Transverse colon (tissue), 4 donors: Measurements from ENCODE around the gene OSTN. TPM values are rescaled to one million over a fixed set of nuclear protein-coding genes. Genes with fewer than 3 reads are reported as not detected.

Experiments used
- DNase-seq: peaks from one replicate; pipeline ENCODE4 v3.0.0-alpha.2; 2019
- H3K27ac ChIP-seq, 4 donors: fragments of 200-600 bp; sonication (generic); 2 replicates each; pipeline ENCODE4 v1.5.1; 2016 to 2018; ENCODE audit warnings: inconsistent platforms in 4 of 4
- H3K27me3 ChIP-seq: fragments of 200-600 bp; sonication (generic); 2 replicates; pipeline ENCODE4 v1.5.1; 2017; ENCODE audit warnings: inconsistent platforms
- H3K36me3 ChIP-seq, 4 donors: fragments of 200-600 bp; sonication (generic); 2 replicates each; pipeline ENCODE4 v1.5.1; 2017 to 2019; ENCODE audit warnings: inconsistent platforms in 4 of 4
- H3K4me1 ChIP-seq, 4 donors: fragments of 200-600 bp; sonication (generic); 2 replicates each; pipeline ENCODE4 v1.5.1; 2017 to 2020; ENCODE audit warnings: inconsistent platforms in 4 of 4
- H3K4me3 ChIP-seq, 4 donors: fragments of 200-600 bp; sonication (generic); 1 replicate in 1 of 4; 2 replicates in 3 of 4; pipeline versions ENCODE4 v1.5.1 to v1.6.1; 2017 to 2019; ENCODE audit warnings: inconsistent platforms in 4 of 4
- H3K9me3 ChIP-seq, 2 donors: fragments of 200-600 bp; sonication (generic); 2 replicates each; pipeline ENCODE4 v1.5.1; 2017 to 2019; ENCODE audit warnings: inconsistent platforms in 2 of 2
- EP300 ChIP-seq: sonication (generic); formaldehyde crosslinking; IDR thresholded peaks from one replicate; pipeline ENCODE4 v1.6.1; 2017; ENCODE audit warnings: antibody characterized with exemption, low read depth
- POLR2A ChIP-seq: fragments of 450-650 bp; IDR thresholded peaks from one replicate; pipeline ENCODE4 v1.6.1; 2016; ENCODE audit warnings: antibody characterized with exemption, mild to moderate bottlenecking, moderate library complexity
- POLR2AphosphoS5 ChIP-seq, 3 donors: sonication (generic); formaldehyde crosslinking; IDR thresholded peaks; one replicate each; pipeline ENCODE4 v1.6.1; 2016; ENCODE audit warnings: antibody characterized with exemption in 3 of 3
- WGBS, 2 donors: methylation state at CpG; one replicate each; pipeline ENCODE4 v1.1.5; 2018; ENCODE audit warnings: low coverage in 1 of 2; 5-methylcytosine and 5-hydroxymethylcytosine counted together
- in situ Hi-C, 4 donors: fragments of 200-750 bp; cut with MboI; loops; one replicate each; pipeline versions ENCODE4 v1.15.0 to v1.15.1; 2017; ENCODE audit warnings: low sequenced_read_pairs in 3 of 4, low pct_ligation_motif_present in 1 of 4, low pct_unique_long_range_greater_than_20kb in 1 of 4
- intact Hi-C: fragments of 100-400 bp; cut with DNase I; formaldehyde crosslinking; loops from one replicate; pipeline ENCODE4 v1.15.1; 2023; ENCODE audit warnings: low total_unique reads
- total RNA-seq, 4 donors: library from RNA; depleted of rRNA; stranded (reverse); fragments of >200 nt; gene quantifications; one replicate each; pipeline ENCODE4 v1.1.0, GENCODE V29; 2016
- TF ChIP-seq, protein P1 (sequence below), 5 experiments: fragments of 200-600 bp in 3 of 5; fragments of 450-650 bp in 2 of 5; sonication (generic) in 3 of 5; IDR thresholded peaks; 1 replicate in 2 of 5; 2 replicates in 3 of 5; pipeline ENCODE4 v1.5.1; 2016 to 2017; ENCODE audit warnings: antibody characterized with exemption in 5 of 5, inconsistent platforms in 3 of 5, mild to moderate bottlenecking in 2 of 5, moderate library complexity in 1 of 5

The OSTN gene
- total RNA-seq, 4 donors from 2014 or later = 0.14 to 0.16 TPM; not detected in 2

DNA sequence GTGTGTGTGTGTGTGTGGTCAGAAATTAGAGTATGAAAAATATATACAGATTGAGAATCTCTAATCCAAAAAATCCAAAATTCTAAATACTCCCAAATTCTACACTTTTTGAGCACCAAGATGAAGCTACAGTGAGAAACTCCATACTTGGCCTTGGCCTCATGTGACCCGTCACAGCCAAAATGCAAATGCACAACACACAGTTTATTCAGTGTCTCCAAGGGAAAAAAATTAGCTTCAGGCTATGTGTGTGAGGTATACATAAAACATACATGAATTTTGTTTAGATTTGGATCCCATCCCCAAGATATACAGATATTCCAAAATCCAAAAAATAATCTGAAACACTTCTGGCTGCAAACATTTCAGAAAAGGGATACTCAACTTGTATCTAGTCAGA is 33.2 kb upstream of the OSTN start:
- Histone ChIP-seq H3K27me3 (no peaks in the 10 kb centered on the region), H3K9me3 (no peaks in the 10 kb centered on the region), H3K4me3 (no peak overlapping the region), H3K27ac (no peak overlapping the region), H3K36me3 (no peaks in the 10 kb centered on the region), H3K4me1 (no peaks in the 10 kb centered on the region)
- in situ Hi-C loops (no loop called here), intact Hi-C loops (no loop called here)
- TF ChIP-seq EP300 (no peak), POLR2AphosphoS5 (IDR thresholded peaks at IDR 0.05) (no peak), POLR2A (no peak)
- TF ChIP-seq, protein P1, sequence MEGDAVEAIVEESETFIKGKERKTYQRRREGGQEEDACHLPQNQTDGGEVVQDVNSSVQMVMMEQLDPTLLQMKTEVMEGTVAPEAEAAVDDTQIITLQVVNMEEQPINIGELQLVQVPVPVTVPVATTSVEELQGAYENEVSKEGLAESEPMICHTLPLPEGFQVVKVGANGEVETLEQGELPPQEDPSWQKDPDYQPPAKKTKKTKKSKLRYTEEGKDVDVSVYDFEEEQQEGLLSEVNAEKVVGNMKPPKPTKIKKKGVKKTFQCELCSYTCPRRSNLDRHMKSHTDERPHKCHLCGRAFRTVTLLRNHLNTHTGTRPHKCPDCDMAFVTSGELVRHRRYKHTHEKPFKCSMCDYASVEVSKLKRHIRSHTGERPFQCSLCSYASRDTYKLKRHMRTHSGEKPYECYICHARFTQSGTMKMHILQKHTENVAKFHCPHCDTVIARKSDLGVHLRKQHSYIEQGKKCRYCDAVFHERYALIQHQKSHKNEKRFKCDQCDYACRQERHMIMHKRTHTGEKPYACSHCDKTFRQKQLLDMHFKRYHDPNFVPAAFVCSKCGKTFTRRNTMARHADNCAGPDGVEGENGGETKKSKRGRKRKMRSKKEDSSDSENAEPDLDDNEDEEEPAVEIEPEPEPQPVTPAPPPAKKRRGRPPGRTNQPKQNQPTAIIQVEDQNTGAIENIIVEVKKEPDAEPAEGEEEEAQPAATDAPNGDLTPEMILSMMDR (IDR thresholded peaks at IDR 0.05) = no peak
- 100% methylated on average over 1 of the region's 1 CpG; no CpG with 5 or more reads in 1 of the 2 donors for WGBS, 2 donors
- no peak for DNase-seq

DNA sequence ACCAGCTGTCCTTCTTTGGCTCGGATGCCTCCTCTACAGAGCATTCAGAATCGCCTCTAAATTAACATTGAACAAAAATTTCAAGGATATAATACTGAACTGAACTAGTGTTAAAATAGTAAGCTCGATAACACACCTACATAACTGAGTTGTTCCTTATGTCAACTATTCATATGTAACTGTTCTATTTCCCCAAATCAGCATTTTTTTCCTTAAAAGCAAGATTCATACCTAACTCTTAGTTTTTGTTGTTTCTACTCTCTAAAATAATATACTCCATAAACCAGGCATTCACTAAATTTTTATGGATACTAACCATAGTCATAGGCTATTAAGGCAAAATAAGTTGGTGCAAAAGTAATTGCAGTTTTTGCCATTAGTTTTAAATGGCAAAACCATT is 32.7 kb upstream of the OSTN start:
- in situ Hi-C loops (no loop called here), intact Hi-C loops (no loop called here)
- Histone ChIP-seq H3K27me3 (no peaks in the 10 kb centered on the region), H3K4me3 (no peak overlapping the region), H3K36me3 (no peaks in the 10 kb centered on the region), H3K4me1 (no peaks in the 10 kb centered on the region), H3K9me3 (no peaks in the 10 kb centered on the region), H3K27ac (no peak overlapping the region)
- TF ChIP-seq EP300 (no peak), POLR2AphosphoS5 (IDR thresholded peaks at IDR 0.05) (no peak), POLR2A (no peak)
- TF ChIP-seq, protein P1 (IDR thresholded peaks at IDR 0.05) = no peak
- 83 to 86% methylated on average over 3 of the region's 3 CpGs for WGBS, 2 donors
- DNase-seq = no peak

GRCh38 chr3:191169566-191169965 is 29.5 kb upstream of the OSTN start:
- H3K4me1 ChIP-seq = no peaks in the 10 kb centered on the region
- no peaks in the 10 kb centered on the region for H3K9me3 ChIP-seq
- TF ChIP-seq, protein P1 (IDR thresholded peaks at IDR 0.05) = no peak
- no peak for TF ChIP-seq POLR2A
- no peak for TF ChIP-seq POLR2AphosphoS5 (IDR thresholded peaks at IDR 0.05)
- no peak for TF ChIP-seq EP300
- H3K27me3 ChIP-seq = no peaks in the 10 kb centered on the region
- H3K27ac ChIP-seq = no peak overlapping the region
- intact Hi-C loops = no loop called here
- H3K36me3 ChIP-seq = no peaks in the 10 kb centered on the region
- in situ Hi-C loops = no loop called here
- no peak overlapping the region for H3K4me3 ChIP-seq
- no peak for DNase-seq

DNA sequence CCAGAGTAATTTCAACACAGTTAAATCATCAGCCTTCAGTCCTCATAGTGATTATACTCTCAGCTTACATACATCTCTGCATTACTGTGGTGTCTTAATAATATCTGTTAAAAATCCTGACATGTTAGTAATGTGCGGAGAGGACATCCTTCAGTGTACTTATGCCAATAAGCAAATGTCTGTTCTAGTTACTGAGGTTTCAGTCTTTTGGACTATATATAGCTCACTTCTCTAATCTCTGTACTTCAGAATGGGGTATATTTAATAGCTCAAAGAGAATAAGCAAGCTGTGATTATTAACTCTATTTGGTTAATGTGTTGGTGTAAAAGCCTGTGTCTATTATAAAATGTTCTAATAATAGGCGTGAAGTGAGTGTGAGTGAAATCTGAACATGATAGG is 28.9 kb upstream of the OSTN start:
- no peak for DNase-seq
- Histone ChIP-seq H3K4me1 (no peaks in the 10 kb centered on the region), H3K4me3 (no peak overlapping the region), H3K27me3 (no peaks in the 10 kb centered on the region), H3K27ac (no peak overlapping the region), H3K9me3 (no peaks in the 10 kb centered on the region), H3K36me3 (no peaks in the 10 kb centered on the region)
- intact Hi-C loops (no loop called here), in situ Hi-C loops (no loop called here)
- TF ChIP-seq POLR2AphosphoS5 (IDR thresholded peaks at IDR 0.05) = no peak
- TF ChIP-seq, protein P1 (IDR thresholded peaks at IDR 0.05) = no peak
- no peak for TF ChIP-seq POLR2A
- no peak for TF ChIP-seq EP300
- WGBS, 2 donors = 74 to 90% methylated on average over 2 of the region's 2 CpGs
